BJ (cell line): Measurements from ENCODE around the gene TJP2. TPM values are rescaled to one million over a fixed set of nuclear protein-coding genes. Genes with fewer than 3 reads are reported as not detected.

Experiments used
- CTCF ChIA-PET: fragments of 350-600 bp; formaldehyde crosslinking; extraction: SDS; loops from one replicate; lab custom pipeline; 2021; ENCODE audit warnings: antibody characterized with exemption, inconsistent platforms; lab: Yijun Ruan, JAX
- POLR2A ChIA-PET: fragments of 300-600 bp; sonication (Branson Sonifier 250); formaldehyde crosslinking; extraction: SDS; loops from one replicate; lab custom pipeline; 2021; ENCODE audit warnings: antibody characterized with exemption; lab: Charles Lee
- DNase-seq: peaks from one replicate; pipeline ENCODE4 v3.0.0-alpha.2; 2011; ENCODE audit warnings: low read depth
- H3K27me3 ChIP-seq: 2 replicates; pipeline ENCODE4 v1.6.0; 2011; ENCODE audit warnings: low read length; ENCODE audit not compliant: control insufficient read depth, insufficient read depth
- H3K36me3 ChIP-seq: 2 replicates; pipeline ENCODE4 v1.5.1; 2011; ENCODE audit warnings: low read length; ENCODE audit not compliant: control insufficient read depth, insufficient read depth
- H3K4me3 ChIP-seq: 2 replicates; pipeline ENCODE4 v1.5.1; 2011; ENCODE audit warnings: low read depth, mild to moderate bottlenecking, control low read depth, low read length
- CTCF ChIP-seq: IDR thresholded peaks from 2 replicates; pipeline ENCODE4 v1.5.1; 2011; ENCODE audit warnings: low read depth, mild to moderate bottlenecking, control low read depth, inconsistent platforms, low read length, moderate library complexity; ENCODE audit not compliant: insufficient read depth
- polyA plus RNA-seq: library from polyadenylated mRNA; depleted of rRNA; stranded (reverse); fragments of >200 nt; gene quantifications from 2 replicates; pipeline ENCODE4 v1.2.3, GENCODE V29; 2011

The TJP2 gene
- polyA plus RNA-seq, 1 experiment, result 5.6 TPM

- Histone ChIP-seq H3K4me3 (no peak overlapping the region), H3K27me3 (no peaks in the 10 kb centered on the region), H3K36me3 (no peaks in the 10 kb centered on the region)
- TF ChIP-seq CTCF, result no peak
- ChIA-PET CTCF (interaction anchor here (0.6 to 4.2 kb wide), 6 partner anchors 12 to 151 kb away, joined by 3 to 39 read pairs (median 4); partner anchors contain the start of gene FXN), POLR2A (no interaction called here)
- DNase-seq, result no peak
Observed at GRCh38 chr9:69186841-69187611, 12.9 kb downstream of the TJP2 start.

GRCh38 chr9:69188975-69189374 is 14.9 kb downstream of the TJP2 start:
- ChIA-PET POLR2A (no interaction called here), CTCF (interaction anchor here (3.1 to 4.2 kb wide), 2 partner anchors 135 to 153 kb away, joined by 15 to 39 read pairs; partner anchors contain the start of gene FXN)
- DNase-seq, result no peak

GRCh38 chr9:69190086-69190862 is 16.2 kb downstream of the TJP2 start:
- POLR2A ChIA-PET, result no interaction called here
- no peaks in the 10 kb centered on the region for H3K36me3 ChIP-seq
- no peak overlapping the region for H3K4me3 ChIP-seq
- CTCF ChIA-PET, result interaction anchor here (1.2 to 14.4 kb wide), 3 partner anchors 97 to 155 kb away, joined by 3 to 297 read pairs (median 5); partner anchors contain the start of gene FXN
- no peak for TF ChIP-seq CTCF
- no peaks in the 10 kb centered on the region for H3K27me3 ChIP-seq
- no peak for DNase-seq

More at GRCh38 chr9:69188975-69189374, 14.9 kb downstream of the TJP2 start:
- no peak for TF ChIP-seq CTCF
- Histone ChIP-seq H3K4me3 (no peak overlapping the region), H3K36me3 (no peaks in the 10 kb centered on the region), H3K27me3 (no peaks in the 10 kb centered on the region)

- Histone ChIP-seq H3K4me3 (no peak overlapping the region), H3K36me3 (no peaks in the 10 kb centered on the region), H3K27me3 (no peaks in the 10 kb centered on the region)
- POLR2A ChIA-PET, result no interaction called here
- CTCF ChIA-PET, result interaction anchor here (1.2 to 14.4 kb wide), 4 partner anchors 13 to 155 kb away, joined by 3 to 297 read pairs (median 4); partner anchors contain the start of gene FXN
- no peak for TF ChIP-seq CTCF
- no peak for DNase-seq
Observed at GRCh38 chr9:69190863-69191181, 16.7 kb downstream of the TJP2 start.

GRCh38 chr9:69191231-69191630 is 17.2 kb downstream of the TJP2 start:
- ChIA-PET CTCF (interaction anchor here (1.2 to 14.4 kb wide), 5 partner anchors 13 to 156 kb away, joined by 3 to 297 read pairs (median 19); partner anchors contain the start of gene FXN), POLR2A (no interaction called here)

More at GRCh38 chr9:69191231-69191630, 17.2 kb downstream of the TJP2 start:
- Histone ChIP-seq H3K4me3 (no peak overlapping the region), H3K36me3 (no peaks in the 10 kb centered on the region), H3K27me3 (no peaks in the 10 kb centered on the region)
- no peak for DNase-seq
- TF ChIP-seq CTCF, result no peak
